H9 (cell line): ENCODE results near the gene MCM8. TPM values are rescaled to one million over a fixed set of nuclear protein-coding genes. Genes with fewer than 3 reads are reported as not detected.

Experiments
- DNase-seq: peaks from one replicate; pipeline ENCODE4 v3.0.0-alpha.2; 2017
- H2AFZ ChIP-seq: one replicate; pipeline ENCODE4 v1.6.1; 2013; ENCODE audit warnings: mild to moderate bottlenecking, low read length, control low read depth, moderate library complexity
- H2AK5ac ChIP-seq: 2 replicates; pipeline ENCODE4 v1.6.1; 2013; ENCODE audit warnings: low read length, control low read depth, mixed read lengths; ENCODE audit not compliant: insufficient read length
- H2BK120ac ChIP-seq: one replicate; pipeline ENCODE4 v1.6.1; 2013; ENCODE audit warnings: low read depth, mild to moderate bottlenecking, low read length, control low read depth, inconsistent platforms; ENCODE audit not compliant: poor library complexity, severe bottlenecking
- H2BK12ac ChIP-seq: 2 replicates; pipeline ENCODE4 v1.6.1; 2013; ENCODE audit warnings: low read length, control low read depth, mixed read lengths, low read depth; ENCODE audit not compliant: insufficient read length
- H2BK15ac ChIP-seq: 2 replicates; pipeline ENCODE4 v1.6.1; 2013; ENCODE audit warnings: low read depth, low read length, control low read depth
- H2BK20ac ChIP-seq: one replicate; pipeline ENCODE4 v1.6.1; 2013; ENCODE audit warnings: low read depth, mild to moderate bottlenecking, low read length, control low read depth, inconsistent platforms; ENCODE audit not compliant: poor library complexity, severe bottlenecking
- H2BK5ac ChIP-seq: 2 replicates; pipeline ENCODE4 v1.6.1; 2013; ENCODE audit warnings: low read length, control low read depth, mixed read lengths; ENCODE audit not compliant: insufficient read length
- H3K14ac ChIP-seq: 2 replicates; pipeline ENCODE4 v1.6.1; 2013; ENCODE audit warnings: low read length, control low read depth; ENCODE audit not compliant: insufficient read depth
- H3K18ac ChIP-seq: 2 replicates; pipeline ENCODE4 v1.6.1; 2013; ENCODE audit warnings: low read depth, mild to moderate bottlenecking, mixed read lengths, low read length, control low read depth; ENCODE audit not compliant: insufficient read length
- H3K23ac ChIP-seq: 2 replicates; pipeline ENCODE4 v1.6.1; 2013; ENCODE audit warnings: low read length, control low read depth, mixed read lengths, low read depth; ENCODE audit not compliant: insufficient read length
- H3K23me2 ChIP-seq: 2 replicates; pipeline ENCODE4 v1.6.1; 2013; ENCODE audit warnings: low read depth, mild to moderate bottlenecking, mixed read lengths, low read length, control low read depth; ENCODE audit not compliant: insufficient read length, poor library complexity, severe bottlenecking
- H3K27ac ChIP-seq: 2 replicates; pipeline ENCODE4 v1.5.1; 2013; ENCODE audit warnings: low read length, control low read depth, mixed read lengths, low read depth; ENCODE audit not compliant: insufficient read length
- H3K27me3 ChIP-seq: 2 replicates; pipeline ENCODE4 v1.6.1; 2013; ENCODE audit warnings: low read length, control low read depth, inconsistent platforms; ENCODE audit not compliant: insufficient read depth
- H3K4ac ChIP-seq: 2 replicates; pipeline ENCODE4 v1.6.1; 2013; ENCODE audit warnings: low read depth, mild to moderate bottlenecking, control low read depth, inconsistent platforms, low read length, moderate library complexity
- H3K4me1 ChIP-seq: 2 replicates; pipeline ENCODE4 v1.6.1; 2013; ENCODE audit warnings: low read length, control low read depth, inconsistent platforms; ENCODE audit not compliant: insufficient read depth
- H3K4me2 ChIP-seq: 2 replicates; pipeline ENCODE4 v1.6.1; 2013; ENCODE audit warnings: low read length, control low read depth, mixed read lengths; ENCODE audit not compliant: insufficient read length, insufficient read depth
- H3K56ac ChIP-seq: 2 replicates; pipeline ENCODE4 v1.6.1; 2013; ENCODE audit warnings: low read depth, mild to moderate bottlenecking, mixed read lengths, low read length, control low read depth; ENCODE audit not compliant: insufficient read length
- H3K79me1 ChIP-seq: 2 replicates; pipeline ENCODE4 v1.6.1; 2013; ENCODE audit warnings: low read depth, mild to moderate bottlenecking, moderate library complexity, low read length, control low read depth, inconsistent platforms; ENCODE audit not compliant: insufficient read depth, poor library complexity, severe bottlenecking
- H3K79me2 ChIP-seq: 2 replicates; pipeline ENCODE4 v1.6.1; 2013; ENCODE audit warnings: low read length, control low read depth, inconsistent platforms; ENCODE audit not compliant: insufficient read depth
- H3K9ac ChIP-seq: 2 replicates; pipeline ENCODE4 v1.6.1; 2013; ENCODE audit warnings: low read length, control low read depth, mixed read lengths; ENCODE audit not compliant: insufficient read length; ENCODE audit errors: extremely low read depth
- H3K9me3 ChIP-seq: one replicate; pipeline ENCODE4 v1.6.1; 2013; ENCODE audit warnings: low read depth, low read length, inconsistent platforms; ENCODE audit not compliant: control insufficient read depth
- H3T11ph ChIP-seq: one replicate; pipeline ENCODE4 v1.6.1; 2013; ENCODE audit warnings: mild to moderate bottlenecking, low read length, control low read depth, inconsistent platforms
- H4K20me1 ChIP-seq: one replicate; pipeline ENCODE4 v1.6.1; 2013; ENCODE audit not compliant: control insufficient read depth, insufficient read length, insufficient read depth
- H4K5ac ChIP-seq: 2 replicates; pipeline ENCODE4 v1.6.1; 2013; ENCODE audit warnings: low read depth, mild to moderate bottlenecking, mixed read lengths, low read length, control low read depth; ENCODE audit not compliant: insufficient read length
- H4K8ac ChIP-seq: replicated peaks from 2 replicates; pipeline ENCODE4 v1.6.1; 2013; ENCODE audit warnings: low read length, control low read depth, mixed read lengths, low read depth; ENCODE audit not compliant: insufficient read length
- H4K91ac ChIP-seq: 2 replicates; pipeline ENCODE4 v1.6.1; 2013; ENCODE audit warnings: low read depth, mild to moderate bottlenecking, moderate library complexity, mixed read lengths, low read length, control low read depth; ENCODE audit not compliant: insufficient read length
- H3K27ac Mint-ChIP-seq, 3 experiments: 2 replicates in 2 of 3; 3 replicates in 1 of 3; pipeline ENCODE4 v1.8.0; 2020 to 2021; ENCODE audit warnings: mixed read lengths in 3 of 3, mild to moderate bottlenecking in 1 of 3, moderate library complexity in 1 of 3
- H3K27me3 Mint-ChIP-seq: 2 replicates; pipeline ENCODE4 v1.8.0; 2021; ENCODE audit warnings: low read depth, mild to moderate bottlenecking, moderate library complexity, mixed read lengths
- H3K36me3 Mint-ChIP-seq, 3 experiments: 2 replicates in 2 of 3; 3 replicates in 1 of 3; pipeline ENCODE4 v1.8.0; 2020 to 2021; ENCODE audit warnings: low read depth in 3 of 3, mixed read lengths in 3 of 3; ENCODE audit not compliant: insufficient read depth in 1 of 3
- H3K4me1 Mint-ChIP-seq, 2 experiments: 2 replicates each; pipeline ENCODE4 v1.8.0; 2020; ENCODE audit warnings: mixed read lengths in 2 of 2
- H3K4me3 Mint-ChIP-seq, 2 experiments: 2 replicates in 1 of 2; 3 replicates in 1 of 2; pipeline ENCODE4 v1.8.0; 2020 to 2021; ENCODE audit warnings: mild to moderate bottlenecking in 2 of 2, mixed read lengths in 2 of 2, moderate library complexity in 1 of 2
- H3K9me3 Mint-ChIP-seq, 2 experiments: 2 replicates in 1 of 2; 3 replicates in 1 of 2; pipeline ENCODE4 v1.8.0; 2020; ENCODE audit warnings: mild to moderate bottlenecking in 2 of 2, mixed read lengths in 2 of 2, moderate library complexity in 1 of 2
- CTCF ChIP-seq: fragments of 200-600 bp; sonication (generic); conservative IDR thresholded peaks from 3 replicates; pipeline ENCODE4 v1.8.0; 2021; ENCODE audit warnings: antibody characterized with exemption, mild to moderate bottlenecking
- WGBS: extraction: QIAGEN DNeasy Blood & Tissue Kit; methylation state at CpG from one replicate; pipeline ENCODE4 v1.1.7; 2013; ENCODE audit warnings: missing lambda C conversion rate, low lambda C conversion rate, mixed read lengths; ENCODE audit not compliant: insufficient read length; ENCODE audit errors: extremely low coverage; 5-methylcytosine and 5-hydroxymethylcytosine counted together
- total RNA-seq: library from RNA; stranded (reverse); gene quantifications from 2 replicates; pipeline ENCODE4 v1.2.1, GENCODE V29; 2021

Gene MCM8
- total RNA-seq, 1 experiment from 2014 or later, result 32.2 TPM

- Histone ChIP-seq H2BK20ac (no peak overlapping the region), H2BK120ac (no peak overlapping the region), H3K27me3 (no peaks in the 10 kb centered on the region; the same call in 1 of the 2 replicates), H3K14ac (no peak overlapping the region), H2AK5ac (no peak overlapping the region), H4K20me1 (no peaks in the 10 kb centered on the region), H3K79me2 (no peaks in the 10 kb centered on the region), H3K4me1 (peaks cover 2% of the 10 kb centered on the region), H3K23ac (no peak overlapping the region), H3T11ph (no peak overlapping the region), H2BK12ac (no peak overlapping the region), H3K9ac (no peak overlapping the region), H2BK15ac (no peak overlapping the region), H4K8ac (no peak overlapping the region), H3K27ac (no peak overlapping the region), H3K4ac (no peak overlapping the region), H4K5ac (no peak overlapping the region), H2BK5ac (no peak overlapping the region), H3K4me2 (no peak overlapping the region), H3K23me2 (no peaks in the 10 kb centered on the region), H3K79me1 (no peaks in the 10 kb centered on the region), H2AFZ (no peak overlapping the region), H3K9me3 (no peaks in the 10 kb centered on the region), H3K18ac (no peak overlapping the region), H3K56ac (no peak overlapping the region), H4K91ac (no peak overlapping the region)
- no CpG with 5 or more reads among the region's 6 CpGs for WGBS
- no peak for TF ChIP-seq CTCF
- Mint-ChIP-seq H3K9me3 (no peaks in the 10 kb centered on the region), H3K4me3 (no peak overlapping the region), H3K36me3 (no peaks in the 10 kb centered on the region), H3K27me3 (peaks cover 40% of the 10 kb centered on the region), H3K27ac (no peak overlapping the region), H3K4me1 (peaks cover 26 to 34% of the 10 kb centered on the region in 2 experiments)
- no peak for DNase-seq
Measured at GRCh38 chr20:5910186-5910585, 40.3 kb upstream of the MCM8 start.
